ENCODE results near the gene NAA10. TPM values are rescaled to one million over a fixed set of nuclear protein-coding genes. Genes with fewer than 3 reads are reported as not detected.

NAA10 gene
- total RNA-seq, 1 donor = 37.4 TPM

DNA sequence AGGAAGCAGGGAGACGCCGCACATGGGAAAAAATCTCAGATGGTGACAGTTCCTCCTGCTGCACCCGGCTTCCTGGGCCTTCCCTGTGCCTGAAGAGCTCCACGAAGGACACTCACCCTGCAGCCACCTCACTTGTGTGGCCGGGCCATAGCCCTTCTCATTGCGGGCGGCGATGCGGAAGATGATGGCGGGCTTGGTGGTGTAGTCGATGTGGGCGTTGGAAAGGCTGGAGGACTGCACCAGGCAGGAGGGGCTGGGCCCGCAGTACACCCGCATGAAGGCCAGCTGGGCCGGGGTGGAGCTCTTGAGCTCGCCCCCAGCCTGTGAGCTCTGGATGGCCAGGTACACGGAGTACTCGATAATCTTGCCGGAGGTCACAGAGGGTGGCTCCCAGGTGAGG, 15.3 kb upstream of the NAA10 start:
- DNase-seq (ENCODE audit: low read depth in 2 of 3, low spot score in 2 of 3) = no peak

DNA sequence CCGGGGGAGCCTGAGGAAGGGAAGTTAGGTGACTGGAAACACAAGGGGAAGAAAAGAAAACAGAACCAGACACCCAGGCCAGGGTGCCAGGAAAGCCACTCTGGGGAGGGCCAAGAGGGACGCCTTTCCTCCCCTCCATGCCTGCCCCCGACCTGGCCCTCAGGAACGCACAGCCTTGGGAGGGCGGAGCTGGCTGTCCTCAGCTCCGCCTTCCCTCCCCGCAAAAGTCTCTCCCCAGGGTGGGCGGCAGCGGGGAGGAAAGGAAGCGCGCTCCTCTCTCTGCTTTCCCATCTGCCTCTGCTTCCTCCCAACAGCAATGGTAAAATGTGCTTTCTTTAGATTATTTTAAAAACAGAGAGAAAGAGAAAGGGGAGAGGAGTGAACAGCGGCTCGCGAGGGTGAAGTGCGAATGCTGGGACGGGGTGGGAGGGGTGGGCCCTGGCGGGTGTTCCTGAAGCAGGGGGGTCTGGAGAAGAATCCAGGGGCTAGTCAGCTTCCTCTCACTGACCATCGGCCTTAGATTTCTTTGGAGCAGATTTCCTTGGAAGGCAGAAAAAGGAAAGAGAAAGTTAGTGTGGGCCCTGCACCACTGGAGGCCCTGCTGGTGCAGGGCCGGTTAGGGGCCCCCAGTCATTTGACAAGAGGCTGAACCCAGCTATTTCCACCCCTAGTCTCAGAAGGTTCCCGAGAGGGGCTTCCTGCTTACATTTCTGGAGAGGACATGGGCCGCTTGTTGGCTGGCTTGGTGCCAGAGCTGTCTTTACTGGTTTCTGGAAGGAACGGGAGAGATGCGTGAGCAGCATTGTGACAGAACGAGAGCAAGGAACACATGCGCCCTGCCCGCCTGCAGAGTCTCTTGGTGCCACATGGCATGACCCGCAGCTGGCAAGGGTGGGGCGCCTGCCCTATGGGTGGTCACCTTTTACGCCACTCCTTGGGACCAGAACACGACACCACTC, 14.3 kb upstream of the NAA10 start:
- no peak for DNase-seq (ENCODE audit: low read depth in 2 of 3, low spot score in 2 of 3)

DNA sequence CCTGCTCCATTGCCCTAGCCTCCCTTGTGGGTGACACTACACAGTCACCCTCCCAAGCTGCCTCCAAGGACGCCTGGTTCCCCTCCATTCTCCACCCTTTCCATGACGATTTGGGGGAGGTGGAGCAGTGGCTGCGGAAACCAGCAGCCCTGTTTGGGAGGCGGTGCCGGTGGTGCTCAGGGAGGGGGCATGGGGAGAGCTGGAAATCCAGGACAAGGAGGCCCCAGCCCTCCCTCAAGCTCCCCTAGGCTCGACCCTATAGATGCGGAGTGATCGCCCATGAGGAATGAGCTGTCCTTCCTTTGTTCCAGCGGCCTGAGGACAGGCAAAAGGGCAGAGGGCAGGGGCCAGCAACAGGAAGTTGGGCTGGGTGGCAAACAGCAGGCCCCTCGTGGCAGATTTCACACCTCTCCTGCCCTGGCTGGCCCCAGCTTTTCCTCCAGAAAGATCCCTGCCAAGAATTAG, 13.2 kb upstream of the NAA10 start:
- no peak for DNase-seq (ENCODE audit: low read depth in 2 of 3, low spot score in 2 of 3)

DNA sequence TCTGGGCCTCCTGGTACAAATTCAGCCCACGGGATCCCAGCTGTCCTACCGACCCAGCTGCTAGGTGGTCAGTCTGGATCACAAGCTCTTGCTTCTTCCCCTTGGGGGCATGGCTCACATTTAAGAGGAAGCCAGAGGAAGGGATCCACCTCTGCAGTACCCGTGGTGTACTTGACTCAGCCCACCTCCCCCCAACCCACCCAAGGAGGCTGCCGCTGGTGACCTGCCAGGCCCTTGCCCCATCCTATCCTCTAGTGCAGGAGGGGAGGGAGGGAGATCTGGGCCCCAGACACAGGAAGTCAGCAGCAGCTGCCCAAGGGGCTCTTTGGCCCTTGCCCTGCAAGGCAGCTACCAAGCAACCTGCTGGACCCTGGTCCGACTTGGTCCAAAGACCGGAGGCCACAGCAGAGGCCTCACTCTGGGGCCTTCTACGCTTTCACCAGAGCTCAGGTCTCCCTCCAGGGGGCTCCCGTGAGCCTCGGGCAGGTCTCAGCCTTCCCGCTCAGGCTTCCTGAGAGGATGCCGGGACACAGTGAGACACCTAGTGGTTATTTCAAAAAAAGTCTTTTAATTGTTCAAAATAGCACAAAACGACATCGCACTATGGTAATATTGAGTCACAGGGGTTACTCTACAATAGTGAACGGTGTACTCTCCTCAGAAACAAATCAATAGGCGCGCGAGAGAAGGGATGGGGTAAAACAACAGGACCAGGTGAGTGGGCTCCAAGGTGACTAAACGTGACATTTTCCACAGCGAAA, 12.4 kb upstream of the NAA10 start:
- DNase-seq (ENCODE audit: low read depth in 2 of 3, low spot score in 2 of 3) = peak; percentile 57 to 85 (median 76)

DNA sequence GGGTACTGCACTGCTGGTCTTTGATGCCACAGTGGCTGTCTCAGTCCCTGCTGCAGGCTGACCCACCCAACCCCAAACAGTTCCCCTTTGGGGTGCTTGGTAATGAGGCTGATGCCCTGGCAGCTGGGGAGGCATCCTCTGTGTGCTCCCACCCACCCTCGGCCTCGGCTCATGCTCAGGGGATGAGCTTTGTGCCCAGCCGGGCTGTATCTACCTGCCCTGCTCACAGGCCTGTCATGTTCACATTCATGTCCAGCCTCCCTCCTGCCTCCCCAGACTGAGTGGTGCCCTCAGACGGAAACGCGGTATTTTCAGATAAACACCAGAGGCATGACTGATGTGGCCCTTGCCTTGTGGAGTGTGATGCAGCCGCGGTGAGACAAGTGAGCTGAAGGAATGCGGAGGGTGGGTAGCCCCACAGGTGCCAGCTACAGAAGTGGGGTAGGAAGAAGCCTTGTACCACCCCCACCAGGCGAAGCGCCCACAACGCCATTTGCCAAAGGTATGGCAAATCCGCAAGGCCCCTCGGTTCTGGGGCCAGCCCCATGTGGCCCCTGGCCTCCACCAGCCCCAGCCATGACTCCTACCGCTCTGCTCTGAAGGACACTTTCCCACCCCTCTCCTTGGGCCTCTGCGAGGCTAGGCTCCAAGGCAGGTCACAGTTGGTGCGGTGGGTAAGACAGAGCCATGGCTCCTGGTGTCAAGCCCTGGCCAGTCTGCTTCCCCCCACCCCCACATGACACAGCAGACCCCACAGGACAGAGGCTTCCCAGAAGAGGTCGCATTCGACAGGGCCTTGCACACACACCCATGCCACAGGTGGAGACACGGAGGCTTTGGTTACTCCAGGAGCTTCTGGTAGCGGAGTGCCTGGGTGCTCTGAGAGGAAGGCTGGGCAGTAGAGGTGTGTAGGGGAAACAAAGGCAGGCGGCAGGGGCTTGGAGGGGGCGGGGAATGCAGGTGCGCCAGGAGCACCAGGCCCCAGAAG, 11.4 kb upstream of the NAA10 start:
- DNase-seq (ENCODE audit: low read depth in 2 of 3, low spot score in 2 of 3) = no peak

DNA sequence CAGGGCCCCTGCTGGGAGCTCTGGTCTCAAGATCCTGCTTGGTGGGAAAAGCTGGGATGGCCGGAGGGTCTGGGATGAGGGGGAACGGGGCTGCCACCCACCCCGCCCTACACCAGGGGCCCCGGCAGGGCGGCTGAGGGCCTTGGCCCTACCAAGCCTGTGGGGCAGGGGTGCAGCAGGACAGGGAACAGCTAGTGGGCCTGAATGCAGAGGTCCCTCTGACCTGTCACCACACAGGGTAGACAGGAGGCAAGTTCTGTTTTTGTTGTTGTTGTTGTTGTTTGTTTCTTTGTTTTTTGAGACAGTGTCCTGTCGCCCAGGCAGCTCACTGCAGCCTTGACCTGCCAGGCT, 9.9 kb upstream of the NAA10 start:
- no peak for DNase-seq (ENCODE audit: low read depth in 2 of 3, low spot score in 2 of 3)

DNA sequence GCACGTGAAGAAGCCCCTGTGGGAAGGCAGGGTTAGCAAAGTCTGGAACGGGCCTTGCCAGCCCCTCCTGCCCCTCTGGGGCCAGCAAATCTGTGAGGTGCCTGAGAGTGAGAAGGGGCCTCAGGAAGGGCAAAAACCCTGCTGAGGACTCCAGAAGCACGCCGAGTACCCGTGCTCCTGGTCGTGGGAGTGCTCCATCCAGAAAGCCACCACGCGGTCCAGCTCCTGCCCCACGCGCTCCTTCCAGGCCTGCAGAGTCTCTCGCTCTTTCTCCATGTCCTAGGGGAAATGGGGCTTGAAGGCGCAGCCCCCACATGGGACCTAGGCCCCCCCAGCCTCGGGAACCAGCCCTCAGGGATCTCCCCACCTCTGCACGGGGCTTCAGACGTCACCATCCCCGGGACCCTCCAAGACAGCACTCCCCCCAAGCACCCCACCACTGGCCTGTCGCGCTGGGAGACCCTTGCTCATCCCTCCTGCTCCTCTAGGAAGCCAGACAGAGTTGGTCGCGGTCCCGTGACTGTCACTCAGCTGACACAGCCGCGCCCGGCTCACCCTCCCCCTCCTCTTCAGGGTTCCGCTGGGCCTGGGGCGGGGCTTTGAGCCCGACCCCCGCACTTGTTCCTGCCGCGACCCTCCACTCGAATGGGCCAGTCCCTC, 9.4 kb upstream of the NAA10 start, which contains the start of gene RENBP:
Gene RENBP, minus strand, starts transcription at position 504 of the 660 bp plus-strand sequence. Its CDS starts 33 bp downstream, at position 471.
- no peak for DNase-seq (ENCODE audit: low read depth in 2 of 3, low spot score in 2 of 3)

DNA sequence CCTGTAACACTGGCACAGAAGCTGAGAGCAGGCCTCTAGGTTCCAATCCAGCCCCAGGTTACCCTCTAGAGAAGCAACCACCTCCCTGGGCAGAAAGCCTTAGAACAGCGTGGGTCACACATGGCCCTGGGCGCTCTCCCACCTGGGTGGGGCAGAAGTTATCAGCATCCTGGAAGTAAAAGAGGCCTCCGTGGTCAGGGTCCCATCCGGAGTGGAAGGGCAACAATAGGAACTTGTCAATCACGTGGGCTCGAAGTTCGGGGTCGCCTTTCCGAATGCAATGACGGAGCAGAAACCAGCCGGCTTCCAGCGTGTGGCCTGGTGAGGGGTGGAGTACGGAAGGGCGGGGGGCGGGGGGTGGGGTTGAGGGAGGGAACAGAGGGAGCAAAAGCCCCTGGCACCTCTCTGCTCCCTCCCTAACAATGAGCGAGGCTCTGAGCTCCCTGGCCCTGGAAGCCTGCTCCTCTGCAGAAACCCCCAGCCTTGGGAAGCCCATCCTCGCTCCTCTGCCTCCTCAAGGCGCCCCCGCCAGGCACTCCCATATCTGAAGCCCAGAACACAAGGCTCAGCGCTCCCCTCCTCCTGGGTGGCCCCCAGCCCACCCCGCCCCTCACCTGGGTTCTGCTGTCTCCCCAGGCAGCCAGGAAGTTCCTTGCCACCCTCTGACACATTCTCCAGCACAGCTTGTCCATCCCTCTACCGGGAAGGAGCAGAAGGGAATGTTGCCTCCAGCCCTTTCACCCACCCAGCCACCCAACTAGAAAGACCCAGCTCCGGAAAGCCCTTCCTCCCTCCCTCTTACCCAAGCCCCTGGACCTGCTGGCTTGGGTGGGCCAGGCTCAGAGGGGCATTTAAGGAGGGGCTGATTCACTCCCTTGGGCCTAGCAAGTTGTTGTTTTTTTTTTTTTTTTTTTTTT, 6.8 kb upstream of the NAA10 start:
- peak in 1 of 3 donors; percentile 53 for DNase-seq (ENCODE audit: low read depth in 2 of 3, low spot score in 2 of 3)

DNA sequence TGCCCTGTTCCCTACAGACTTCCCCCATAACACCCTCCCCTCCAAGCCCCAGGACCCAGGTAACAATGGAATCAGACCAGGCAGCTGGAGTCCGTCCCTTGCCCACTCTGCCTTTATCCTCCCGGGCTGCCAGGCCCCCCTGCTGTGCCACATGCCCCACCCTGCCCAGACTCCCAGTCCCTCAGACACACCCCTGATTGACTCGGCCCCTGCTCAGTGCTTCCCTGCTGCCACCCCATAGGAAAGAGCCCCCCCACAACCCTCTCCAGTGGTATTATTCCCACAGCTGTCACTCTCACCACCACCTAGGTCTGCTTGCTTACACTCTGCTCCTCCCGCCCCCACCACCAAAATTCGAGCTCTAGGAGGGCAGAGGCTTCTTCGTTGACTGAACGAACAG, 4.7 kb upstream of the NAA10 start:
- no peak for DNase-seq (ENCODE audit: low read depth in 2 of 3, low spot score in 2 of 3)

DNA sequence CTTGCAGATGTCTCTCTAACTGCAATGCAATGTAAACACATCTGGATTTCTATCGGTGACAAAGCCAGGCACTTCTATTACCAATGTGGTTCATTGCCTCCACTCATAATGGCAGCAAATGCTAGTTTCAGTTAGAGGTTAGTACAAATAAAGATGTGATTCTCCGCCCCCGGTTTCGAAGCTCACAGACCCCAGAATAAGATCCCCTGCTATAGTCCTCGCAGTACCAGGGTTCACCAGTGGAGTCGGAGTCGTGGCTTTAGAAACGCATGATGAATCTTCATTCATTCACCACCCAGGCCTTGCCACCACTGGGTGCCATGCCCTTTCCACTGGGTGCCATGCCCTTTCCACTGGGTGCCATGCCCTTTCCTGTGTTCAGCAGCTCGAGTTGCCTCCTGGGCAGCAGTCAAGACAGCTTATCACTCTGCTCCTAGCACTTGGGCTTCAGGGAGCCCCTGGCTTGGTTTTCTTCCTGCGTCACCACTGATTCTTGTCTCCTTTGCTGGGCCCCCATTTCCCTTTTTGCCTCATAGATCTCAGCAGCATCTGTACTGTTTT, 3.5 kb upstream of the NAA10 start:
- no peak for DNase-seq (ENCODE audit: low read depth in 2 of 3, low spot score in 2 of 3)

DNA sequence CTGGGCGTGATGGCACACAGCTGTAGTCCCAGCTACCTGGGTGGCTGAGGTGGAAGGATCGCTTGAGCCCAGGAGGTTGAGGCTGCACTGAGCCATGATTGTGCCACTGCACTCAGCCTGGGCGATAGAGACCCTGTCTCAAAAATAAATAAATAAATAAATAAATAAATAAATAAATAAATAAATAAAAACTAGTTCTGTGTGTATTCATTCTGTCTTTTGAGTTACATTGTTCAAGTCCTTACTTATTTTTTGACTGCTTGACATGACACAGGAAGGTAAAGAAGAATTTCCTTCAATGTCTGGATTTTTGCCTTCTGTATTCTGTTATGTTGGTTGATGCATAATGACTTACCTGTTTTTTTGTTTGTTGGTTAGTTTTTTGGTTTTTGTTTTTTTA, 2.2 kb upstream of the NAA10 start:
- no peak for DNase-seq (ENCODE audit: low read depth in 2 of 3, low spot score in 2 of 3)

DNA sequence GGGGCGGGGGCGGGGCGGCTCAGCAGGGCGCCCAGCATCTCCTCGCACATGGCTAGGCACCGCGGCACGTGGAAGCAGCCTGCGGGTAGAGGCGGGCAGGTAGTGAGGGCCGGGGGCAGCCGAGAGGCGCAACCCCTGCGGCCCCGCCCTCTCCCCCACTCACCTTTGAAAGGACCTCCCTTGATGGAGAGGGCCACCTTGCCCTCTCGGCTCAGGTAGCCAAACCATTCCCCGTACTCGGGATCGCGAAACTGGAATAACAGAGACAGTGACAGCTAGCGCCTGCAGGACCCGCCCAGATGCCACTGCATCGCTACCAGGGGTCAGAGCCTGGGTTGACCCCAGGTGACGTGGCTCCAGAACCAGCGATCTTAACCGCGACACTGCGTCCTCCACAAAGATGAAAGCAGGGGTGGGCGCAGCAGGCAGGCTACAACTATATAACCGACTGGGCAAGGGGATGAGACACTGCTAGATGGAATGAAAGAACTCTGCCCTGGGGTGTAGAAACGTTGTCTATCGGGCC, 552 bp upstream of the NAA10 start:
- no peak for DNase-seq (ENCODE audit: low read depth in 2 of 3, low spot score in 2 of 3)

DNA sequence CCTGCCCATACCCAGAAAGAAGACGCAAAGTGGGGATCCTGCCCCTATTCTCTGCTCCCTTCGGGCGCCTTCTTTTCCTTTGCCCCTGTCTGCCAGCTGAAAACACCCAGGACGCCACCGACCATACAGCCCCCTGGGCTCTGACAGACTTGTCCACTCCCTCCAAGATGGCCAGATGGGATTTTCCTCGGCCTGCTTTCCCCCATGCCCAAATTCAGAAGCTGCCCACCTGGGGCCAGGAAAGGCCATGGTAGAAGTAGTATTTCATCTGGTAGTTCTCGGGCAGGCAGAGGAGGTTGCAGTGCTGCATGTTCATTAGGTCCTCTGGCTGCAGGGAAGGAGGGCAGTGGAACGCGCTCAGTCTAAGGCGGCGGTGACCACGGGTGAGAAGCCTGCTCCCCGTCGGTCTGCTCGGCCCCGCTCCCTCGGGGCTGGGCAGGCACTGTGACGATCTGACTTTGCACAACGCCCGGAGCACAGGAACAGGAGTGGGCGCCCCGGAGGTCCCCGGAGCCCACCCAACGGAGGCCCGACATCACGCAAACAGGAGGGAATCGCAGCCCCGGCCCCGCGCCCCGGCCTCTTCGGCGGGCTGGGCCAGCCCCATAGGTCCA, 582 bp downstream of the NAA10 start:
- DNase-seq (ENCODE audit: low read depth in 2 of 3, low spot score in 2 of 3) = no peak

DNA sequence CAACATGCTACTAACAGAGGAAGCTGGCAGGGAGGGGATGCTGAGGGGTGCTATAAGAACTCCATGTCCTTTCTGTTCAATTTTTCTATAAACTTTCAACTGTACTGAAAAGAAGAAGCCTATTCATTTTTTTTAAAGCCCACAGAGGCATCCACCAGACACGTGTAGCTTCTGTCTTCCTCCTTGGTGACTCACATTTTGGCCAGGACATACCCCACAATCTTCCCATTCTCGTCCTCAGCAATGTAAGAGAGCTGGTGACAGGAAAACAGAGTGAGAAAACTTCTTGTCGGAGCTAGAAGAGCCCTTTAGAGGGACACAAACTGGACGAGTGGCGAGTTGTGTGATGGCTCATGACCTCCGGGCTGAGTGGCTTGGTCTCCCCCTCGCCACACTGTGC, 1.1 kb downstream of the NAA10 start:
- no peak for DNase-seq (ENCODE audit: low read depth in 2 of 3, low spot score in 2 of 3)

DNA sequence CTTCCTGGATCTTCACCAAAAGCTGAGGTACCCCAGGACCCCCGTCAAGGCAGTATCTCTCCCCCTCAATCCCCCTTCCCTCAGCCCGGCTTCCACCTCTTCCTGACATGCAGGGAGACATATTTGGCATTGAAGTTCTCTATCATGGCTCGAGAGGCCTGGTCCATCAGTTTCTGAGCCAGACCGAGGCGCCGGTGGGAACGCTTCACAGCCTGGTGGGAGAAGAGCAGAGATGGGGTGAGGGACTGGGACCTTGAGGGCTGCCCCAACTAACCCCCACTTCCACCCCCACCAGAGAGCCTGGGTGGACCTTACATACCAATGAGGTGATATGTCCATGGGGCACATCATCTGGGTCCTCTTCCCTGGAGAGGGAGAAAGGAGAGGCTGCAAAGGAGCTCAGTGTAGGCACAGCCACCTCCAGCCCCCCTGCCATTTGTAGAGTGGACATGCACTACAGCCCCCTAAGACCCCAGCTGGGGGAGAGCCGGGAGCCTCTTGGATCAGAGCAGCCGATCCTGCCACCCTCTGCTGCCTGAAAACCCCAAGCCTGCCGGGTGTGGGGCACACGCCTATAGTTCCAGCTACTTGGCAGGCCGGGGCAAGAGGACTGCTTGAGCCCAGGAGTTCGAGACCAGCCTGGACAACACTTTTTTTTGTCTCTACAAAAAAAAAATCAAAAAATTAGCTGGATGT, 2.5 kb downstream of the NAA10 start:
- DNase-seq (ENCODE audit: low read depth in 2 of 3, low spot score in 2 of 3) = no peak

DNA sequence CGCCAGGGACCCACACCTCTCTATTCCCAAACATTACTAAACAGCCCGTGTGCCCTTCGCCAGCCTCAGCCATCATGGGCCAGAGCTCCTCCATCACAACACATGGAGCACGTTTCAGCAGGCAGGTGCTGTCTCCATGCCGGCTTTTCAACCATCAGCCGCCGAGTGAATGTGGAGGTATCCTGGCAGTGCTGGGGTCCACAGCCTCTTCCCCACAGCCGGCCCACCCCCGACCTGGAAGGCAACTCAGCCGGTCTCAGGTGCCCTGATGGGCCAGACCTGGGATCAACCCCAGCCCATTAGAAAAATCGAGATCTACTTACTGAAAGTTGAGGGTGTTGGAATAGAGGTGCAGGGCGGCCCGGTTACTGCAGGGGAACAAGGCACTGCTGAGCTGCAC, 3.1 kb downstream of the NAA10 start:
- DNase-seq (ENCODE audit: low read depth in 2 of 3, low spot score in 2 of 3) = no peak

DNA sequence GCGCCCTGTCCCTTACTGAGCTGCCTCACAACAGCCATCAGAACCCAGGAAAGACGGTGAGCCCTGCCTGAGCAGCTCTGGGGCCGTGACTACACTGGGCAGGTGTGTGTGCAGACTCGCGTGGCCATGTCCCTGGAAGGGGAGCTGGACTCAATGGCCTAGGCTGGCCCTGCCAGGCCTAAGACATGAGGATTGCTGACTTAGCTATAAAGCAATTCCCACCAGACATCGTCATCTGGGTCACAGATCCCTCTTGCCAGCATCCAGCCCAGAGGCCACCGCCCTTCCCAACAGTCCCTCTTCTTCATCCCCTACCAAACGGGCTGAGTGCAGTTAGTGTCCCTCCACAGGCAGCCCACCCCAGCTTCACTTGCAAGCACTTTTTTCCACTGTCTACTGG, 3.7 kb downstream of the NAA10 start:
- no peak for DNase-seq (ENCODE audit: low read depth in 2 of 3, low spot score in 2 of 3)

All from hematopoietic multipotent progenitor cell (in vitro differentiated cells).